HCT116 (cell line): Measurements from ENCODE around the gene MMEL1. TPM values are rescaled to one million over a fixed set of nuclear protein-coding genes. Genes with fewer than 3 reads are reported as not detected.

Experiments used
- ATAC-seq: fragments of 200-7000 bp; cut with Tn5 transposase; 2 replicates; pipeline ENCODE4 v1.9.1; 2020; ENCODE audit warnings: mild to moderate bottlenecking, moderate library complexity
- BruUV-seq: library from RNA; stranded (reverse); fragments of 400-500 nt; replicated peaks from 2 replicates; lab custom pipeline; 2021; lab: Mats Ljungman, UMichigan
- CTCF ChIA-PET: fragments of 300-600 bp; sonication (Branson Sonifier 250); formaldehyde crosslinking; loops from one replicate; lab custom pipeline; 2021; ENCODE audit warnings: antibody characterized with exemption; lab: Charles Lee
- POLR2A ChIA-PET: fragments of 300-600, 350-600 bp; sonication (Branson Sonifier 250); formaldehyde crosslinking; loops from one replicate; lab custom pipeline; 2021; ENCODE audit warnings: antibody characterized with exemption; lab: Charles Lee
- RAD21 ChIA-PET, 2 experiments: fragments of 300-600 bp; sonication (Branson Sonifier 250); formaldehyde crosslinking; loops; one replicate each; lab custom pipeline; 2023; ENCODE audit warnings: low total read pairs in 2 of 2; ENCODE audit not compliant: uncharacterized antibody in 2 of 2, unreplicated experiment in 2 of 2, low non-redundant PET in 1 of 2; lab: Charles Lee
- DNase-seq: peaks from one replicate; pipeline ENCODE4 v3.0.0-alpha.2; 2010; ENCODE audit warnings: low read depth, low spot score
- H2AFZ ChIP-seq: fragments of 200-600 bp; shearing (Covaris generic), sonication (generic); 2 replicates; pipeline ENCODE4 v1.6.1; 2017; ENCODE audit warnings: low read depth, mixed run types, mixed read lengths, antibody characterized with exemption, low read length; ENCODE audit not compliant: poor library complexity, severe bottlenecking
- H3K27ac ChIP-seq: 2 replicates; pipeline ENCODE4 v1.5.1; 2012; ENCODE audit warnings: low read depth, low read length
- H3K27me3 ChIP-seq: fragments of 200-600 bp; sonication (generic); 2 replicates; pipeline ENCODE4 v1.6.1; 2016; ENCODE audit warnings: mixed run types, low read length, mixed read lengths; ENCODE audit not compliant: insufficient read depth
- H3K36me3 ChIP-seq, 2 experiments: fragments of 200-500 bp in 1 of 2; fragments of 200-600 bp in 1 of 2; sonication (Bioruptor generic) in 1 of 2; sonication (generic) in 1 of 2; 2 replicates each; pipeline versions ENCODE4 v1.5.1 to v1.6.1; 2014 to 2016; ENCODE audit warnings: low read length in 2 of 2, inconsistent platforms in 1 of 2, mixed read lengths in 1 of 2, mixed run types in 1 of 2; ENCODE audit not compliant: insufficient read depth in 2 of 2, control insufficient read depth in 1 of 2
- H3K4me1 ChIP-seq, 2 experiments: fragments of 200-600 bp in 1 of 2; sonication (generic) in 1 of 2; 2 replicates each; pipeline versions ENCODE4 v1.5.1 to v1.6.1; 2012 to 2017; ENCODE audit warnings: low read length in 2 of 2, inconsistent platforms in 1 of 2, mild to moderate bottlenecking in 1 of 2, mixed read lengths in 1 of 2, mixed run types in 1 of 2, moderate library complexity in 1 of 2; ENCODE audit not compliant: insufficient read depth in 2 of 2, control insufficient read depth in 1 of 2
- H3K4me2 ChIP-seq: fragments of 200-600 bp; sonication (generic); 2 replicates; pipeline ENCODE4 v1.6.1; 2017; ENCODE audit warnings: mixed run types, low read length, mixed read lengths
- H3K4me3 ChIP-seq, 2 experiments: fragments of 200-600 bp in 1 of 2; sonication (generic) in 1 of 2; replicated peaks in 1 of 2; 2 replicates each; pipeline ENCODE4 v1.5.1; 2011 to 2016; ENCODE audit warnings: low read length in 2 of 2, control low read depth in 1 of 2, low read depth in 1 of 2, mild to moderate bottlenecking in 1 of 2, mixed read lengths in 1 of 2, mixed run types in 1 of 2
- H3K79me2 ChIP-seq: fragments of 200-600 bp; sonication (generic); 2 replicates; pipeline ENCODE4 v1.6.1; 2017; ENCODE audit warnings: mild to moderate bottlenecking, mixed run types, low read length, moderate library complexity, mixed read lengths; ENCODE audit not compliant: insufficient read depth
- H3K9ac ChIP-seq: fragments of 200-600 bp; sonication (generic); 2 replicates; pipeline ENCODE4 v1.6.1; 2016; ENCODE audit warnings: low read length, mixed read lengths
- H3K9me2 ChIP-seq: fragments of 200-600 bp; sonication (generic), shearing (Covaris generic); 2 replicates; pipeline ENCODE4 v1.6.1; 2017; ENCODE audit warnings: mixed run types, mild to moderate bottlenecking, moderate library complexity; ENCODE audit not compliant: insufficient read depth
- H3K9me3 ChIP-seq, 2 experiments: fragments of 200-500 bp in 1 of 2; fragments of 200-600 bp in 1 of 2; sonication (Bioruptor generic) in 1 of 2; sonication (generic) in 1 of 2; 2 replicates each; pipeline ENCODE4 v1.6.1; 2014 to 2017; ENCODE audit warnings: low read length in 2 of 2, mixed read lengths in 2 of 2, inconsistent platforms in 1 of 2, low read depth in 1 of 2, mild to moderate bottlenecking in 1 of 2, mixed run types in 1 of 2, moderate library complexity in 1 of 2; ENCODE audit not compliant: control insufficient read depth in 1 of 2, insufficient read depth in 1 of 2
- H4K20me1 ChIP-seq: fragments of 200-600 bp; sonication (generic), shearing (Covaris generic); 2 replicates; pipeline ENCODE4 v1.6.1; 2017; ENCODE audit warnings: mixed run types, mild to moderate bottlenecking, moderate library complexity; ENCODE audit not compliant: insufficient read depth
- ATF3 ChIP-seq: IDR thresholded peaks from 2 replicates; pipeline ENCODE4 v1.6.1; 2012
- CBX3 ChIP-seq: IDR thresholded peaks from 2 replicates; pipeline ENCODE4 v1.6.1; 2012; ENCODE audit warnings: low read depth
- CEBPB ChIP-seq: IDR thresholded peaks from 2 replicates; pipeline ENCODE4 v1.6.1; 2012; ENCODE audit warnings: low read depth
- CTCF ChIP-seq, 3 experiments: fragments of 200-600 bp in 1 of 3; sonication (generic) in 1 of 3; IDR thresholded peaks in 2 of 3; conservative IDR thresholded peaks in 1 of 3; 2 replicates each; pipeline ENCODE4 v1.5.1; 2012 to 2017; ENCODE audit warnings: low read depth in 2 of 3, low read length in 2 of 3, antibody characterized with exemption in 1 of 3, borderline replicate concordance in 1 of 3, control low read depth in 1 of 3, mild to moderate bottlenecking in 1 of 3, mixed read lengths in 1 of 3, mixed run types in 1 of 3, moderate library complexity in 1 of 3; ENCODE audit not compliant: insufficient read depth in 1 of 3
- EGR1 ChIP-seq: IDR thresholded peaks from 2 replicates; pipeline ENCODE4 v1.6.1; 2012; ENCODE audit warnings: low read depth
- MAX ChIP-seq: IDR thresholded peaks from 2 replicates; pipeline ENCODE4 v1.6.1; 2012
- POLR2A ChIP-seq: IDR thresholded peaks from 2 replicates; pipeline ENCODE4 v1.7.0; 2011; ENCODE audit warnings: borderline replicate concordance; ENCODE audit not compliant: insufficient read depth, insufficient read length; ENCODE audit errors: extremely low read depth
- RAD21 ChIP-seq: IDR thresholded peaks from 2 replicates; pipeline ENCODE4 v1.6.1; 2012; ENCODE audit warnings: low read depth, mild to moderate bottlenecking
- REST ChIP-seq: IDR thresholded peaks from 2 replicates; pipeline ENCODE4 v1.6.1; 2012; ENCODE audit warnings: low read depth
- SP1 ChIP-seq: IDR thresholded peaks from 2 replicates; pipeline ENCODE4 v1.6.1; 2012; ENCODE audit warnings: low read depth
- SRF ChIP-seq: IDR thresholded peaks from 2 replicates; pipeline ENCODE4 v1.6.1; 2012; ENCODE audit warnings: low read depth
- YY1 ChIP-seq: IDR thresholded peaks from 2 replicates; pipeline ENCODE4 v1.6.1; 2011; ENCODE audit warnings: low read length, low read depth, moderate library complexity, mild to moderate bottlenecking; ENCODE audit not compliant: insufficient replicate concordance; ENCODE audit errors: extremely low read depth
- ZBTB33 ChIP-seq: IDR thresholded peaks from 2 replicates; pipeline ENCODE4 v1.6.1; 2011; ENCODE audit warnings: mild to moderate bottlenecking, low read length, moderate library complexity; ENCODE audit not compliant: insufficient replicate concordance; ENCODE audit errors: extremely low read depth
- ZNF274 ChIP-seq: fragments of 200-500 bp; sonication (Bioruptor generic); IDR thresholded peaks from 2 replicates; pipeline ENCODE4 v1.6.1; 2014; ENCODE audit warnings: mild to moderate bottlenecking, low read depth, low read length, inconsistent platforms
- intact Hi-C: fragments of 100-400 bp; cut with micrococcal nuclease; formaldehyde crosslinking; loops from 2 replicates; pipeline ENCODE4 v1.10.0; 2022
- total RNA-seq: library from RNA; stranded (reverse); gene quantifications from one replicate; pipeline ENCODE4 v1.2.1, GENCODE V29; 2021; ENCODE audit not compliant: unreplicated experiment

Gene MMEL1
- total RNA-seq, 1 experiment from 2014 or later: 2.7 TPM

- intact Hi-C loops: no loop called here
- POLR2A ChIA-PET: no interaction called here
- no peaks in the 10 kb centered on the region for H4K20me1 ChIP-seq
- H3K79me2 ChIP-seq: no peaks in the 10 kb centered on the region
- H3K9me2 ChIP-seq: no peaks in the 10 kb centered on the region
- RAD21 ChIA-PET: no interaction called here
- no peak overlapping the region for H3K4me3 ChIP-seq
- no peaks in the 10 kb centered on the region for H3K9me3 ChIP-seq
- no peak for TF ChIP-seq MAX
- TF ChIP-seq RAD21: no peak
- no peak for TF ChIP-seq YY1
- TF ChIP-seq ATF3: no peak
- TF ChIP-seq SRF: no peak
- TF ChIP-seq CEBPB: no peak
- TF ChIP-seq SP1: no peak
- TF ChIP-seq CTCF (IDR thresholded peaks at IDR 0.05 in 2 of 3, conservative IDR thresholded peaks at IDR 0.05 in 1 of 3; ENCODE audit: borderline replicate concordance in 1 of 3, insufficient read depth in 1 of 3, low read depth in 2 of 3, low read length in 2 of 3): no peak
- TF ChIP-seq ZNF274: no peak
- no peak for TF ChIP-seq CBX3
- TF ChIP-seq POLR2A: no peak
- no peak for TF ChIP-seq REST
- TF ChIP-seq EGR1: no peak
- no peak for TF ChIP-seq ZBTB33
- TF ChIP-seq, all 23 proteins: peak for 0
- H3K27me3 ChIP-seq: 0 out of 2 replicates have a peak, but pooled peaks cover 5% of the 10 kb centered on the region
- DNase-seq (no peak), ATAC-seq (no peak)
- H3K4me1 ChIP-seq: no peaks in the 10 kb centered on the region
- H3K4me2 ChIP-seq: no peak overlapping the region
- no peak overlapping the region for H2AFZ ChIP-seq
- no peaks in the 10 kb centered on the region for H3K36me3 ChIP-seq
- CTCF ChIA-PET: no interaction called here
- no peak overlapping the region for H3K9ac ChIP-seq
- no peak overlapping the region for H3K27ac ChIP-seq
- no TSS peak for BruUV-seq
Observed at GRCh38 chr1:2602866-2603520, 29.8 kb downstream of the MMEL1 start.
